Lower leg skin (tissue), 3 donors: ENCODE measurements around the gene BABAM2.

Experiments
- POLR2A ChIP-seq, 2 donors: fragments of 450-650 bp; IDR thresholded peaks; one replicate each; pipeline ENCODE4 v1.6.1; 2016 to 2017; ENCODE audit warnings: antibody characterized with exemption in 2 of 2, mild to moderate bottlenecking in 1 of 2, moderate library complexity in 1 of 2
- TF ChIP-seq, protein P1 (sequence below), 3 donors: fragments of 450-650 bp; IDR thresholded peaks; one replicate each; pipeline ENCODE4 v1.5.1; 2016; ENCODE audit warnings: antibody characterized with exemption in 3 of 3, mild to moderate bottlenecking in 3 of 3, moderate library complexity in 2 of 3

DNA sequence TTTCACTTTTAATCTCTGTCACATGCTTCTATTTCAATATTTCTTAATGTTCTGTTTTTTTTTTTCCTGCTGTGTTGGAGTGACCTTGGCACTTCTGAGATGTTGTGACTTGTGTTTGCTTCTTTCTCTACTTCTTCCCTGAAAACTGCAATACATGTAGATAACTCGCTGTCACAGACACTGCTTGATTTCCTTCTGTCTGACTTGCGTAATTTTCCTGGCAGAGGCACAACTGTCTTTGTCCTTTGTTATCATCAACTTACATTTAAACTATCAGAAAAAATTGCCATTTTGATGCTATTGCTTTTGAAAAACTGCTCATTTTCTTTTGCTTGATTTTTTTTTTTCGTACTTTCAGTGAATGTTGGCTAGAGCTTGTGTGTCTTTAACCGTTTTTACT lies 69.0 kb downstream of the BABAM2 start:
- TF ChIP-seq, protein P1, sequence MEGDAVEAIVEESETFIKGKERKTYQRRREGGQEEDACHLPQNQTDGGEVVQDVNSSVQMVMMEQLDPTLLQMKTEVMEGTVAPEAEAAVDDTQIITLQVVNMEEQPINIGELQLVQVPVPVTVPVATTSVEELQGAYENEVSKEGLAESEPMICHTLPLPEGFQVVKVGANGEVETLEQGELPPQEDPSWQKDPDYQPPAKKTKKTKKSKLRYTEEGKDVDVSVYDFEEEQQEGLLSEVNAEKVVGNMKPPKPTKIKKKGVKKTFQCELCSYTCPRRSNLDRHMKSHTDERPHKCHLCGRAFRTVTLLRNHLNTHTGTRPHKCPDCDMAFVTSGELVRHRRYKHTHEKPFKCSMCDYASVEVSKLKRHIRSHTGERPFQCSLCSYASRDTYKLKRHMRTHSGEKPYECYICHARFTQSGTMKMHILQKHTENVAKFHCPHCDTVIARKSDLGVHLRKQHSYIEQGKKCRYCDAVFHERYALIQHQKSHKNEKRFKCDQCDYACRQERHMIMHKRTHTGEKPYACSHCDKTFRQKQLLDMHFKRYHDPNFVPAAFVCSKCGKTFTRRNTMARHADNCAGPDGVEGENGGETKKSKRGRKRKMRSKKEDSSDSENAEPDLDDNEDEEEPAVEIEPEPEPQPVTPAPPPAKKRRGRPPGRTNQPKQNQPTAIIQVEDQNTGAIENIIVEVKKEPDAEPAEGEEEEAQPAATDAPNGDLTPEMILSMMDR (IDR thresholded peaks at IDR 0.05), result no peak
- no peak for TF ChIP-seq POLR2A (IDR thresholded peaks at IDR 0.05)
